Testis (tissue), 3 donors: ENCODE measurements around the gene TRPM3. TPM values are rescaled to one million over a fixed set of nuclear protein-coding genes. Genes with fewer than 3 reads are reported as not detected.

ENCODE experiments used
- DNase-seq: peaks from one replicate; pipeline ENCODE4 v3.0.0-alpha.2; 2019
- H3K27ac ChIP-seq, 2 donors: fragments of 200-600 bp; sonication (generic); one replicate each; pipeline ENCODE4 v1.5.1; 2019
- H3K27me3 ChIP-seq: fragments of 200-600 bp; sonication (generic); one replicate; pipeline ENCODE4 v1.5.1; 2019
- H3K36me3 ChIP-seq: fragments of 200-600 bp; sonication (generic); one replicate; pipeline ENCODE4 v1.5.1; 2017; ENCODE audit warnings: low read depth; ENCODE audit errors: missing control alignments
- H3K4me1 ChIP-seq: fragments of 200-600 bp; sonication (generic); one replicate; pipeline ENCODE4 v1.5.1; 2019
- H3K4me3 ChIP-seq, 2 donors: fragments of 200-600 bp; sonication (generic); one replicate each; pipeline ENCODE4 v1.5.1; 2017 to 2019
- H3K9me3 ChIP-seq: fragments of 200-600 bp; sonication (generic); one replicate; pipeline ENCODE4 v1.5.1; 2017
- POLR2A ChIP-seq: fragments of 450-650 bp; IDR thresholded peaks from one replicate; pipeline ENCODE4 v1.6.1; 2017; ENCODE audit warnings: antibody characterized with exemption, mild to moderate bottlenecking, moderate library complexity
- WGBS, 2 donors: methylation state at CpG; one replicate each; pipeline ENCODE4 v1.1.5; 2018; 5-methylcytosine and 5-hydroxymethylcytosine counted together
- intact Hi-C: fragments of 100-400 bp; cut with DNase I; formaldehyde crosslinking; loops from one replicate; pipeline ENCODE4 v1.15.1; 2023; ENCODE audit warnings: low total_unique reads
- polyA plus RNA-seq: library from polyadenylated mRNA; stranded (reverse); fragments of 350-450 nt; fragmentation: Illumina TruSeq; extraction: RNeasy Lipid Tissue Mini Kit (QIAGEN cat#74804); gene quantifications from one replicate; pipeline ENCODE4 v1.2.3, GENCODE V29; 2014; ENCODE audit warnings: low read depth, low replicate concordance; ENCODE audit not compliant: insufficient read depth
- total RNA-seq, 2 donors: library from RNA; depleted of rRNA; stranded (reverse); fragments of >200 nt; gene quantifications; one replicate each; pipeline ENCODE4 v1.2.3, GENCODE V29; 2016
- TF ChIP-seq, protein P1 (sequence below), 3 experiments: fragments of 450-650 bp in 2 of 3; fragments of 200-600 bp in 1 of 3; sonication (generic) in 1 of 3; IDR thresholded peaks; one replicate each; pipeline ENCODE4 v1.5.1; 2016 to 2019; ENCODE audit warnings: antibody characterized with exemption in 3 of 3, mild to moderate bottlenecking in 2 of 3, moderate library complexity in 1 of 3

TRPM3 gene
- total and polyA plus RNA-seq, 3 donors from 2014 or later = 4.1 to 54.3 (median 43.9) TPM

DNA sequence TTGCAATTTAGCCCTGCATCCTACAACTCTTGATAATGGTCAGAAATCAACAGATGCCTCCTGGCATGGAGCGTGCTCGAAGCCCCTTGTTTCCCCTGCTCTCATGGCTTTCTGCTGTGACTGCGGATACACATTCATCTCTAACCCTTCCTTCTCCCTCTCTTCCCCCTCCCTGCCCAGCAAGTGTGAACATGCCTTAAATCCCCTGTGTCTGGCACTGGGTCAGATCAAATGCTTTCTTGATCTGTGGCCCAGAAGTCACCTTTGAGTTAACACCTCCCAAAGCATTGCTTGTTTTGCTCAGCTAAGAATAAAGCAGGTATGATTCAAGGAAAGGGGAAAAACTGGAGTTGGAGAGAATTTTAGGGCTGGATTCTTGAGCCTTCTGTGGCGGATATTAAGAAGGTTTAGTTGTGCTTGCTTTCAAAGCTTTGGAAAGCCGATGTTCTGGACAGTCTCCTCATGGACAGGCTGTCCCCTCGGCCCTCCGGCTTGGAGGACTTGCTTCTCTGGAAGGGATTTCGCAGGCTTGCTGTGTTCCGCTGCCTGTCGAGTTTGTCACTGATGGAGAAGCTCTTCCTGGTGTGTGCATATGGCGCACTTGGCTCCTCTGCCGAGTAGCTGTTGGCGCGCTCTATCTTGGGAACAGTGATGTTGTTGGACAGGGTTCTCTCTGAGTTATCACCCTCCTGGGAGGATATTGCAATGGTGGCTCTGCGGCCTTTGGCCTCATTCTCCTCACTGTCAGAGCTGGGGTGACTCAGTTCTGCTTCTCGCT is 585.7 kb downstream of the TRPM3 start:
- WGBS, 2 donors = 88 to 92% methylated on average over 14 to 16 of the region's 16 CpGs
- Histone ChIP-seq H3K36me3 (no peaks in the 10 kb centered on the region), H3K9me3 (no peaks in the 10 kb centered on the region), H3K4me1 (no peaks in the 10 kb centered on the region), H3K4me3 (no peak overlapping the region), H3K27me3 (no peaks in the 10 kb centered on the region), H3K27ac (no peak overlapping the region)
- TF ChIP-seq, protein P1, sequence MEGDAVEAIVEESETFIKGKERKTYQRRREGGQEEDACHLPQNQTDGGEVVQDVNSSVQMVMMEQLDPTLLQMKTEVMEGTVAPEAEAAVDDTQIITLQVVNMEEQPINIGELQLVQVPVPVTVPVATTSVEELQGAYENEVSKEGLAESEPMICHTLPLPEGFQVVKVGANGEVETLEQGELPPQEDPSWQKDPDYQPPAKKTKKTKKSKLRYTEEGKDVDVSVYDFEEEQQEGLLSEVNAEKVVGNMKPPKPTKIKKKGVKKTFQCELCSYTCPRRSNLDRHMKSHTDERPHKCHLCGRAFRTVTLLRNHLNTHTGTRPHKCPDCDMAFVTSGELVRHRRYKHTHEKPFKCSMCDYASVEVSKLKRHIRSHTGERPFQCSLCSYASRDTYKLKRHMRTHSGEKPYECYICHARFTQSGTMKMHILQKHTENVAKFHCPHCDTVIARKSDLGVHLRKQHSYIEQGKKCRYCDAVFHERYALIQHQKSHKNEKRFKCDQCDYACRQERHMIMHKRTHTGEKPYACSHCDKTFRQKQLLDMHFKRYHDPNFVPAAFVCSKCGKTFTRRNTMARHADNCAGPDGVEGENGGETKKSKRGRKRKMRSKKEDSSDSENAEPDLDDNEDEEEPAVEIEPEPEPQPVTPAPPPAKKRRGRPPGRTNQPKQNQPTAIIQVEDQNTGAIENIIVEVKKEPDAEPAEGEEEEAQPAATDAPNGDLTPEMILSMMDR (IDR thresholded peaks at IDR 0.05) = no peak
- no peak for TF ChIP-seq POLR2A
- intact Hi-C loops = no loop called here
- DNase-seq = no peak

DNA sequence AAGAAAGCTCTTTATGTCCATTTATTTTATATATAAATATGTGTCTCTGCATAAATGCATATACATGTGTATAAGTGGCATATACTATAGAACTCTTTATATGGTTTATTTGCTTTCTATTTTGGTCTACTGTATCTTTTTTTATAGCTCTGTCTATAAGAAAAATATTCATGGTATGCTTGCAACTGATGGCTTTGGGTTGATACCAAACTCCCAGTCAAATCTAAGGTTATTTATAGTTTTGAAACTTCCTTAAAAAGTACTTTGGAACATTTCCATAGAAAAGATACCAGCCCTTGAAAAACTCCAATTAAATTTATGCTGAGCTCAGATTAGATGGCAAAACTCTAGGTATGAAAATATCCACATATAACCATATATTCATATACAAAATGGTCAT is 587.0 kb downstream of the TRPM3 start:
- H3K9me3 ChIP-seq = no peaks in the 10 kb centered on the region
- no peaks in the 10 kb centered on the region for H3K27me3 ChIP-seq
- H3K4me3 ChIP-seq = no peak overlapping the region
- DNase-seq = no peak
- no peaks in the 10 kb centered on the region for H3K36me3 ChIP-seq
- no peak overlapping the region for H3K27ac ChIP-seq
- intact Hi-C loops = no loop called here
- H3K4me1 ChIP-seq = no peaks in the 10 kb centered on the region
- TF ChIP-seq, protein P1 (IDR thresholded peaks at IDR 0.05) = no peak

DNA sequence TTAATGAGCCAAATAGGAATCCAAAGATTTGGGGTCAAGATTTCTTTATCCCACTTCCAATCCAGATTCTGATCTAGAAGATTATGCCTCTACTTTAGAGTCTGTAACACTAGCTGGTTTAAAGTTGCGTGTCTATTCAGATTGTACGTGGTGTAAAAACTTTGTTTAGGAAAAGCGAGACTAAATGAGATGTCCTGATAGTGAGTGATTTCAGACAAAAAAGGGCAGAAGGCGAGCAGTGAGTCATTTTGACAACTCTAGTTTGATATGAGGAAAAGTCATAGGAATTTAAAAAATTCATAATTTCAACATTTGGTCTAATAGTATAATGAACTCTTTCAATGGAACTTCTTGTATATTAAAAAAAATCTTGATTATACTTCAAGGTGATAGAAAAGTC is 587.4 kb downstream of the TRPM3 start:
- Histone ChIP-seq H3K4me3 (no peak overlapping the region), H3K36me3 (no peaks in the 10 kb centered on the region), H3K27me3 (no peaks in the 10 kb centered on the region), H3K4me1 (no peaks in the 10 kb centered on the region), H3K9me3 (no peaks in the 10 kb centered on the region), H3K27ac (no peak overlapping the region)
- DNase-seq = no peak
- TF ChIP-seq, protein P1 (IDR thresholded peaks at IDR 0.05) = no peak
- no peak for TF ChIP-seq POLR2A
- intact Hi-C loops = no loop called here
- 91 to 97% methylated on average over 4 of the region's 4 CpGs for WGBS, 2 donors

DNA sequence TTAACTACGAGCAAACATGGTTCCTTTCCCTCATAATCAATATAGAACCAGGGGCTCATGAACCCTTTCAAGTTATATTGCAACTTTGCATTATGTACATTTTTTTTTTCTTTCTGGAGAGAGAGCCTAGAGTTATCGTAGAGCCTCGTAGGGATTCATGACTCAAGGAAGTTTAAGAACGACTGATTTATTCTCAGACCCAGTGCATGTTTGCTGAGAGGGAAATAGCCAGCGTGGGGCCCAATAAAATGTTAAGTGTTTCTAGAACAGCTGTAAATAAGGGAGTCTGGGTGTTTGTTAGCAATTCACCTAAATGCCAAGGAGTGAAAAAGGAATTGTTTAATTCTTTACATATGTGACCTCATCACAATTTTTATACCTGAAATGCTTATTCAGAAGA is 587.9 kb downstream of the TRPM3 start:
- Histone ChIP-seq H3K4me1 (no peaks in the 10 kb centered on the region), H3K36me3 (no peaks in the 10 kb centered on the region), H3K4me3 (no peak overlapping the region), H3K27me3 (no peaks in the 10 kb centered on the region), H3K27ac (no peak overlapping the region), H3K9me3 (no peaks in the 10 kb centered on the region)
- intact Hi-C loops = no loop called here
- TF ChIP-seq POLR2A = no peak
- DNase-seq = no peak
- 90 to 97% methylated on average over 5 of the region's 5 CpGs for WGBS, 2 donors

DNA sequence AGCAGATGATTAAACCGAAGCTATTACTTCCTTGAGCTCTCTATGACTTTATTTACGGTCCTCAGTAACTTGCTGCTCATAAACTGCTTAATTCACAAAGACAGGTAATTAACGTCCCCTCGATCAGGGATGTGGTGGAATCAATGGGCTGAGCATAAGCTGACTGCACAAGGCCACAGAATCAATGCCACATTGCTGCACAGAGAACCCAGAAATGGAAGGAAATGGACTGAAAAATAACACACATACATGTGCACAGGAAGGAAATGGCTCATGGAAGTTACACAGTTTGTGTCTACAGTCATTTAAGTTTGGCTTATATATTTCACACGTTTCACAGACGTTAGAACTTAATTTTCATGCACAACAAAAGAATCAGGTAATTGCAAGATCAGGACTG is 588.7 kb downstream of the TRPM3 start:
- TF ChIP-seq, protein P1 (IDR thresholded peaks at IDR 0.05) = no peak
- no peak for TF ChIP-seq POLR2A
- Histone ChIP-seq H3K27ac (no peak overlapping the region), H3K9me3 (no peaks in the 10 kb centered on the region), H3K4me3 (no peak overlapping the region), H3K4me1 (no peaks in the 10 kb centered on the region), H3K27me3 (no peaks in the 10 kb centered on the region), H3K36me3 (no peaks in the 10 kb centered on the region)
- intact Hi-C loops = no loop called here
- WGBS, 2 donors = 82 to 87% methylated on average over 6 of the region's 6 CpGs
- no peak for DNase-seq
